ENCODE data around the gene BHLHE23.
"Not testable (repeated sequence)": the region's sequence is repeated elsewhere in the genome, so short reads cannot be mapped to it uniquely, and the experiment has no call there.

Gene BHLHE23

DNA sequence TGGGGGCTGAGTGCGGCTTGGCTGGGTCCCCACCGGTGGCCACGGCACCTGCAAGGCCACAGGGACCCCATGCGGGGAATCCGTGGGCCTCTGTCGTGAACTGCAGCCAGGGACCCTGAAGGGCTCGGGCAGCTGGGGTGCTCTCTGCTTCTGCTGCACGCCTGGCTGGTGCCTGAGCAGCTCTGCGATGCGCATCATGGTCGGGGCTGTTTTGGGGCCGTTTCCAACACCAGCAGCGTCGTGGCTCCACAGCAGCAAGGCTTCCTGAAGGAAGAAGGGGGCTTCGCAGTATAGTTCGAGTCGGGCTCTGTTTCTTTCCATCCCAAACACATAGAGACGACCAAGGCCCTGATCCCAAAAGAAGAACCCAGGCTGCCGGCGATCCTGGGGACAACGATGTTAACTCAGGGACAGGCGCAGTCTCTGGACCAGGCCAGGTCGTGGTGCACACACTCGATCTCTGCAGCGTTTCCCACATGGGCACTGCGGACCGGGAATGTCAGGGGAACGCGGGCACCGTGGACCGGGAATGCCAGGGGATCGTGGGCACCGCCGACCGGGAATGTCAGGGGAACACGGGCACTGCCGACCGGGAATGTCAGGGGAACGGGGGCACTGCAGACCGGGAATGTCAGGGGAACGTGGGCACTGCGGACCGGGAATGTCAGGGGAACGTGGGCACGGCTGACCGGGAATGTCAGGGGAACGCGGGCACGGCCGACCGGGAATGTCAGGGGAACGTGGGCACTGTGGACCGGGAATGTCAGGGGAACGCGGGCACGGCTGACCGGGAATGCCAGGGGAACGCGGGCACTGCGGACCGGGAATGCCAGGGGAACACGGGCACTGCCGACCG is 36.8 kb upstream of the BHLHE23 start:
- DNase-seq (ENCODE audit: low read depth in 1 of 2, low spot score in 1 of 2) = no peak

DNA sequence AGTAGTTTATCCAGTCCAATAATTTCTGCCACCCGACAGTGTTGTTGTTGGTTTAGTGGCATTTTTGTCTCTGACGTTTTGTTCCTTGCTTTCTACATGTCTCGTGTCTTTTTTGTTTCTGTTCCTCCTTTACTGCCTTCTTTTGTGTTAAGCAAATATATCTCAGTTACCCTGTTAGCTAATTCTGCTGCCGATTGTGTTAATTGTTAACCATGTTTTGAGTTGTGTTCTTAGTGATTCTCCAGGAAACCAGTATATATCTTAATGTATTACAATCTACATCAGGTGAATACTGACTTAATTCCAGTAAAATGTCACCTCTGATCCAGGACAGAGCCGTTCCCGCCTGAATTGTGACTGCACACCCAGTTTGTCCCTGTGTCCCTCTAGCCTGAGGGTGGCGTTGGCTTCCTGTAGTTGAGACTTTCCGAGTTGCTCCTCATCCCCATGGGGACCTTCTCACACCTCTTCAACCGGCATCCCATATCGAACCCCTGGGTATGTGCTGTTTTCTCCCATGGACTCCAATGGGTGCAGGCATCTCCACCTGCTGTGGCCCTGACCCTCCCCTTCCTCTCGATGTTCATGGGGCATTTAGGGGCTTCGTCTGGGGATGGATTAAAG is 35.8 kb upstream of the BHLHE23 start:
- no peak for DNase-seq (ENCODE audit: low read depth in 1 of 2, low spot score in 1 of 2)

DNA sequence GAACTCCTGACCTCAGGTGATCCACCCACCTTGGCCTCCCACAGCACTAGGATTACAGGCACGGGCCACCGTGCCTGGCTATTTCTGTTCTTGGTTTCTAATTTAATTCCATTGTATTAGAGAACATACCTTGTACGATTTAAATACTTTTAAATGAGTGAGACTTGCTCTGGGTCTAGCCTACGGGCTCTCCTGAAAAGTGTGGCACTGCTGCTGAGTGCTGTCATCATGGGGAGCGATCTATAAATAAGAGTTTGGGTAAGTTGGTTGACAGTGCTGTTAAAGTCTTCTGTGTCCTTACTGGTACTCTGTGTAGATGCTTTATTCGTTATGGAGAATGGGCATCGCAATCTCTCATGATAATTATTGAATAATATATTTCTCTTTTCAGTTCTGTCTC is 35.0 kb upstream of the BHLHE23 start:
- DNase-seq (ENCODE audit: low read depth in 1 of 2, low spot score in 1 of 2) = no peak

DNA sequence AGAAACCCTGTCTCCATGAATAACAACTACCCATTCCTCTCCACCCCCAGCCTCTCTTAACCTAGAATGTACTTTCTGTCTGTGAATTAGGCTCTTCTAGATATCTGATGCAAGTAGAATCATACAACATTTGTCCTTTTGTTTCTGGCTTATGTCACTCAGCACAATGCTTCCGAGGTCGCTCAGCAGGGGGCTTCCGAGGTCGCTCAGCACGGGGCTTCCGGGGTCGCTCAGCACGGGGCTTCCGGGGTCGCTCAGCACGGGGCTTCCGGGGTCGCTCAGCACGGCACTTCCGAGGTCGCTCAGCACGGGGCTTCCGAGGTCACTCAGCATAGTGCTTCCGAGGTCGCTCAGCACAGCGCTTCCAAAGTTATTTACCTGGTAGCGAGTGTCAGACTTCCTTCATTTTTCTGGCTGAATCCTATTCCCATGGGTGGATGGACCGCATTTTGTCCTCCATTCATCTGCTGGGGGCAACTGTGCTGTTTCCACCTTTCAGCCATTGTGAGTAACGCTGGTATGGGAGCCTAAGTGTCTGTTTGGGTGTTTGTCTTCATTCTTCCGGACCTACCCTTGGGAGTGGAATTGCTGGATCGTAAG is 31.0 kb upstream of the BHLHE23 start:
- DNase-seq (ENCODE audit: low read depth in 1 of 2, low spot score in 1 of 2) = no peak

DNA sequence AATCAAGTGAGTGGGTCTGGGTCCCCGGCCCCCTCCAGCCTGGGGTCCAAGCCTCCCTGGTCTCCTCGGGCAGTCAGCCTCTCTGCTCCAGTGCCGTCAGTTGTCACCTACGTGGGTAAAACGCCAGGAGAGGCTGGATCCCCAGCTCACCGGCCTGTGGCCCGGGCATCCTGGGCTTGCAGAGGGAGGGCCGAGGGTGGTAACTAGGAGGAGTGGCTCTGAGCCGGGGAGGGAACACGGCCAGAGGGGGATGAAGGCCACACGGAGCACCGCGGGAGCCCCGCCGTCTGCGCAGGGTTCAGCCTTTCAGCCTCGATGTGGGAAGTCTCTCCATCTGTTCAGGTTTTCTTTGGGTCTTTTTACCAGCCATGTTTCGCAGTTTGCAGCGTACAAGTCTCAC is 29.5 kb upstream of the BHLHE23 start:
- no peak for DNase-seq (ENCODE audit: low read depth in 1 of 2, low spot score in 1 of 2)

DNA sequence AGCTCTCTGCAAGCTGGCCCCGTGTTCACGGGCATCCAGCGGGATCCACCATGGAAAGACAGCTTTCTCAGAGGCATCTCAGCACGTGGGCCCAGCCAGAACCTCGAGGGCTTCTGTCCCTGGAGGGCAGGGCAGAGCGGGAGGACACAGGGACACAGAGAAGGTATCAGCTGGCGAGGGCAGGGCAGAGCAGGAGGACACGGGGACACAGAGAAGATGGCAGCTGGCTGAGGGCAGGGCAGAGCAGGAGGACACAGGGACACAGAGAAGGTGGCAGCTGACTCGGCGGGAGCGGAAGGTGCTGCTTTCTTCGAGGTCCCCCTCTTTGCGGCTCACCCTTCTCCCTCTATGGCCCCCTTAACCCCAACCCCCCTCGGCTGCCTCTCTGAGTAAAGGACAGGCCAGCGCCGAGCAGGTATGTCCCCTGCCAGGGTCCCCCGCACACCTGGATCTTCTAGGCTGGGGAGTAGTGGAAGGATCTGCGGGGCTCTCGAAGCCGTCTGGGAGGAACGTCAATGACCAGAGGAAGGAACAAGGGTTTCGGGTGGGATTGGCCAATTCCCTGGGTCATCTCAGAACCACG is 28.9 kb upstream of the BHLHE23 start:
- no peak for DNase-seq (ENCODE audit: low read depth in 1 of 2, low spot score in 1 of 2)

DNA sequence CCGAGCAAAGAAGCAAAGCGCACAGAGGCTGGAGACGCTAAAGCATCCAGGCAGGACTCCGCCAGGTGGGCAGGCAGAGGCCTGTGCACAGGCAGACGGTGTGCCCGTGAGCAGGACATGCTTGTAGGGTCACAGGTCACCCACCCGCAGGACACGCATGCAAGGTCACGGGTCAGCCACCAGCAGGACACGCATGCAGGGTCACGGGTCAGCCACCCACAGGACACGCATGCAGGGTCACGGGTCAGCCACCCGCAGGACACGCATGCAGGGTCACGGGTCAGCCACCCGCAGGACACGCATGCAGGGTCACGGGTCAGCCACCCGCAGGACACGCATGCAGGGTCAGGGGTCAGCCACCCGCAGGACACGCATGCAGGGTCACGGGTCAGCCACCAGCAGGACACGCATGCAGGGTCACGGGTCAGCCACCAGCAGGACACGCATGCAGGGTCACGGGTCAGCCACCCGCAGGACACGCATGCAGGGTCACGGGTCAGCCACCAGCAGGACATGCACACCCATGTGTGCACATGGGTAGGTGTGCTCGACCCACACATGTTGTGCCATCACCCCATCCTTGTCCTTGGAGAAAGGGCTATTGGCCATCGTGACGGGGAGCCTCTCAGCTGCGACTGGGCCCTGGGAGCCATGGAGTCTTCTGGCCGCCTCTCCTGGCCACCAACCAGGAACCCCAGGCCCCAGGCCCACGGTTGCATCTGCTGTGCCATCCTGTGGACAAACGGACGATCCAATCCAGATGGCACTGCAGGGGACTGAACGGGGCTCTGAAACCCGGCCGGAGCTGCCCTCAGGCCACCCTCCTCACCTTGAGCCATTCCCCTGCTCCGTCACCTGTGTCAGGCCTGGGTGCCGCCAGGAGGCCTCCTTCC is 28.2 kb upstream of the BHLHE23 start:
- not testable (repeated sequence) for DNase-seq (ENCODE audit: low read depth in 1 of 2, low spot score in 1 of 2)

DNA sequence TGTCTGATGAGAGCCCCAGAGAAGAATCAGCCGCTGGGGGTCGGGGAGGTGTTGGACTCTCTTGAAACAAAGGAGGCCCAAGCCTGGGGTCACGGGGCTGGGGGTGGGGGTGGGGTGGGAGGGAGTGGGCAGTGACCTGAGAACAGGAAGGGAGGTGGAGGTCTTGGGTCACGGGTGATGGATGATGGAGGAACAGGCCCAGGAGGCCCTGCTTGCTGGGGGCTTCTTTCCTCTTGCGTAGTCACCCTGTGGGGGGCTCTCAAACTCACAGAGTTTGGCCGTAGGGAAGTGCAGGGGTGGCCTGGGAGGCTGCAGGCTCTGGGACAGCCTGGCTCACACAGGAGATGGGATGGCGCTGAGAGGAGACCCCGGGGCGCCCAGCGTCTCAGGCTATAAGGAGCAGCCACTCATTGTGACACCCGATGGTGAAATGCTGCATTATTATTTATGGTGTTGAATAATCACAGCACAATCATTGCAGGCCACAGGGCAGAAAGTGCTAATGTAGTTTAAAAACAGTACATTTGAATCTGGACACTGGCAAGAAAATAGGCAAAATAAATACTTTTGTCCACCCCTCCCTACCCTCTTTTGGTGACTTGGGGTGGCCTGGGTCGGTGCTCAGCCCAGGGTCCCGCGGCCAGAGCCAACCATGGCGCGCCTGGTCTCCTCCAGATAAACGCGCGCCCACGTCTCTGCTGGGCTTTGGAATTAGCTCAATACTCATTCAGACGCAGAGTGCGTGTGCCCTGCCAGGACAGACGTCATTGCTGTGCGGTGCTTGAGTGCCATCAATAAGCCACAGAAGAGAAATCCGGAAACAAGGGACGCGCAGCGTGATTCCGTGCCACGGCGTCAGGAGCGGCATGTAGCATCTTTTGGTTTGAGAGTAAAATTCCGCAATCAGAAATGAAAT is 27.3 kb upstream of the BHLHE23 start:
- no peak for DNase-seq (ENCODE audit: low read depth in 1 of 2, low spot score in 1 of 2)

DNA sequence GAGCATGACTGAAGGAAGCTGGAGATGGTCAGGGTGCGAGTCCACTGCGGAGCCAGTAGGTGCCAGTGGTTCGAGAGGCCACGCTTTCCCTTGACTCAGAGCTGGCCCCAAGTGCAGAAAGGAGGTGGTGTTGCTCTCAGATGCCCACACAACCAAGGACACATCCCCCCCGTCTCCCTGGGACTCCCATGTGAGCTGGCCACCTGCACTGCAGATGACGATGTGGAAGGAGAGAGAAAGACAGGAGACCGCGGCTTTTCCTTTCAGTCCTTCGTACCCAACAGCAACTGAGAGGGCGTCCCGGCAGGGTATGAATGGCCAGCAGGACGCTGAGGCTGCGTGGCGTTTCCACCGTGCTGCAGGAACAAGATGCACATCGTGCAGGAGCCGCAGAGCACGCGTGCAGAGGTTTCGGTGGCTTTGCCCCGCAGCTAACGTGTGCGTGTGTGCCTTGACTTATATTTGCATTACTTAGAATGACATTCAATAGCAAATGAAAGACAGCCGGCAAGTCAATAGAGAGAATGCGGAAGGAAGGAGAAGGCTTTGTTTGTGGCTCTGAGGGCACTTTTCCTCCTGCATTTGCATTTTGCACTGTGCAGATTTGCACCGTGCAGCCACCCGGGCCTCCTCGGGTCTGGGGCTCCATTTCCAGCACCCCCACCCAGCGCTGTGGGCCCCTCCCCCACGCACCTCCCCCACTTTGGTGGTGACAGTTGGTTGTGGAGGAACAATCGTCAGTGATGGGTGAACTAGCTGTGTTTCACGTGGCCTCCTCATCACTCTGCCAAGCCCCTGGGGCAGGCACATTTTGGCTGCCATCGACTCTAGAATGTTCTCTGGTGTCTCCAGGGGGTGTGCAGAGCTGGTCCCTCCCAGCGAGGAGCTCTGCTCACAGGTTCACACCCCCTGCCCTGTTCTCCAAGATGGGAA is 26.4 kb upstream of the BHLHE23 start:
- no peak for DNase-seq (ENCODE audit: low read depth in 1 of 2, low spot score in 1 of 2)

DNA sequence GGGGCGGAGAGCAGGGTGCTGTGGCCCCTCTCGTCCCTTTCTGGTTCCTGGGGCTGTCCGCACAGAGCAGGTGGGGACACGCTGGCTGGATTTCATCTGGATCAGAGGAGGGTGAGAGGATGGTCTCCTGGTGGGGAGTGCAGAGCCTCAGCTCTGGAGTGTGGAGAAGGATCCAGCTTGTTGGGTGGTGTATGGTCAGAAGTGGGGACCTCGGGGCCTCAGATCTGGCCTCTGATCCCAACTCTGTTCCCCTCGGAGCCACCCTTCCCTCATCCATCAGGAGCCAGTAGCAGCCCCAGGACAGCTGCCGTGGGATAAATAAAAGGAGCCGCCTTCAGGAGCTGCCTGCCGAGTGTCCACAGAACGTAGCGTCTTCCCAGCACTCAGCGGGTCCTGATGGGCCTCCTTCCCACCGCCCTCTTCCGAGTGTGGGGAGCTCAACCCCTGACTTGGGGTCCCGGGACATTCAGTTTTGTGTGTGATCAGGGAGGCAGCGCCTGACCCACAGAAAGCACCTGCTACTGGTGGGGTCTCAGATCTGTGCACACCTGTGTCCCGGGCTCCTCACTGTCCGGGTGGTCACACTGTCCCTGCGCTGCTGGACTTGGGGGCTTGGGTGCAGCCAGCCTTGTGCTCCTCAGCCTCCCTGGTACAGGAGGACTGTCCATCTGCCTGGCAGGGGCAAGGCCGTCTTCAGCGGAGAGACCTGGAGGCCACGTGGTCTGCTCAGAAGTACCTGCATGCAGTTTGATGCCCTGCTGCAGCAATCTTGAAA is 25.4 kb upstream of the BHLHE23 start:
- no peak for DNase-seq (ENCODE audit: low read depth in 1 of 2, low spot score in 1 of 2)

DNA sequence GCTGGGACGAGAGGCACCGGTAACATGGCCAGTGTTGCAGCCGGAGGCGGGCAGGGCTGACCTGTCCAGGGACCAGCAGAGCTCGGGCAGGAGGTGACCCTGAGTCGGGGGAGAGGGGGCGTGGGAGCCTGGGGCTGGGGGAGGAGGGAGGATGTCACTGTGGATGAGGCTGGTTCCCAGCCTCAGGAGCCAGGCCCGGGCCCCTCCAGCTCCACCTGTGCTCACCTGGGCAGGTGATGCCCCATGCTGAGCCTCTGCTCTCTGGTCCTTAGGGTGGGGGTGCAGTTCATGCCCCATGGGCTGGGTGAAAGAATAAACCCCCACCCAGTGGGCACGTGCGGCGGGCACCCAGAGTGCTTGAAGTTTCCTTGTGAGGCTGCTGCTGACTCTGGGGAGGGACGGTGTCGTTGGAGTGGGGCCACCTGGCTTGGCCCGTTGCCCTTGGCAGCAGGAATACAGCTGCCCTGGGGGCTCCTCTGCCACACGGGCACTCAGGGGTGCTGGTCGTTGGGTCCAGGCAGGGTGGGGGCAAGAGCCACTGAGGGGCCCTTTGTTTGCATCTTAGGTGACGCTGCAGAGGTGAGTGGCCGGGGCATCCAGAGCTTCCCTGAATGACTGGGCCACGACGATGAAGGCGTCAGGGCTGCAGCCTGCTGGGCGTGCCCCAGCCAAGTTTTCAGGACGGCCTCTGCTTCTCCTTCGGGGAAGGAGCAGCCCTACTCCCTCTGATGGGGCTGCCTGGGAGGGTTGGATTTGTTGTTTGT is 24.7 kb upstream of the BHLHE23 start:
- no peak for DNase-seq (ENCODE audit: low read depth in 1 of 2, low spot score in 1 of 2)

DNA sequence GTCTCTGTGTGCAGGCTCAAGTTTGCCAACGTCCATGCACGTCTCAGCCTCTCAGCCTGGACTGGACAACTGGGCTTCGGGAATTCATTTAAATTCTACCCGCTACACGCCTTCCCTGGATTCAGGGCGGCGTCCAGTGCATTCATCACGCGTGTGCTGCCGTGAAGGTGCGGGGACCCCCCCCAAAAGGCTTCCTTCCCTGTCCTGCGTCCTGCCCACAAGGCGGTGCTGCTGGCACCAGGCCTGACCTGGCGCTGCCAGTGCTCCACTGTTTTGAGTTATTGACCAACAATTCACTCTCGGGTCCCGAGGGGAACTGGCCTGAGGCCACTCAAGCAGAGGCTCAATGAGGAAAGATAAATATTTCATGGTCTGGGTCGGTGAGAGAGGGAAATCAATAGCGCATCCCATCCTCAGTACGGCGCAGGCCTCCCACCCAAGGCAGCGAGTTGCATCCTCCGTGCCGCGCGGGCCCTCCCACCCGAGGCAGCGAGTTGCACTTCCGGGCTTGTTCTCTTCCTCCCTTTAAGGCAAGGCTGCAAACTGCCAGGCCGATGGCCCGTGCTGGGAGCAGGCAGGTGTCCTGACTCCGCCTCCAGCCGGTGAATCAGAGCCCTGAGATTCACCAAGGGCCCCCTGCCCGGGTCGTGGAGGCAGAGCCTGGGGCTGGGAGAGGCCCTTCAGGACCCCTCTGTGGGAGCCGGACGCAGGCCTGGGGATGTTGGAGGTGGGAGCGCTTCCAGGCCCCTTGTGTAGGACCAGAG is 22.8 kb upstream of the BHLHE23 start:
- DNase-seq (ENCODE audit: low read depth in 1 of 2, low spot score in 1 of 2) = no peak

DNA sequence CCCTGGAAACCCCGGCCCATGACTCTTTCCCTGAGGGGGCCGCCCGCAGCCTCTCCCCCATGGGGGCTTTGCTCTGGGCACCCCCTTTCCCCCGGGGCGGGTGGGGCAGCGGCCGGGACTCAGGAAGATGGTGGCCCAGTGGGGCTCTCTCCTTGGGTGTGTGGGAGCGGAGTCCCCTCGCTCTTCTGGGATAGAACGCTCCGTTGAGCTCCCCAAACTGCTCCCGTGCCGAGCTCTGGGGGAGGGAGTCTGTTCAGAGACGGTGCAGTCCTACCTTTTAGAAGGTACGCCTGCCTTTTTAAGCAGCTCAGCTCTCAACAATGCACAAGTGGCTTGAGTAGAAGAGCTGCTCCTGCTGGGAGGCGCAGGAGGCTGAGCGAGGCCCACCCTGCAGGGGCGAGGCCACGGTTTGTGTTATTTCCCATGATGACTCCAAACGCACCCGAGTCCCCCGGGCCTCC is 21.7 kb upstream of the BHLHE23 start:
- DNase-seq (ENCODE audit: low read depth in 1 of 2, low spot score in 1 of 2) = no peak

DNA sequence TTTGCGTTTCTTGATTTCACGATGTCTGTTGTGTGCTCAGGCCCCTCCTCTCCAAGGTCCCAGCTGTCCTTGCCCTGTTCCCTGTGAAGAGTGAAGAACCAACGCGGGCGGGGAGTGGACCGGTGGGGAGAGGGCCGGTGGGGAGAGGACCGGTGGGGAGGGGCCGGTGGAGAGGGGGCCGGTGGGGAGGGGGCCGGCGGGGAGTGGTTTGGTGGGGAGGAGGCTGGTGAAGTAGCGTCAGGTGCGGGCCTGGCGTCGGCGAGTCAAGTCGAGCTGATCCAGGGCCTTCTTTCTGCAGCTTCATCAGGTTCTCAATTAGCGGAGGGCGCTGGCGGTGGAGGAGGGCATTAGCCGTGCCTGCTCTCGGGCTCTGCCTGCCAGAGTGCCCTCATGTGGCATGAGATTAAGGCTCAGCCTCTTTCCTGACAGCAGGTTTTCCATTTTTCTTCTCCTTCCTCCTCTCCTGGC is 21.2 kb upstream of the BHLHE23 start:
- no peak for DNase-seq (ENCODE audit: low read depth in 1 of 2, low spot score in 1 of 2)

DNA sequence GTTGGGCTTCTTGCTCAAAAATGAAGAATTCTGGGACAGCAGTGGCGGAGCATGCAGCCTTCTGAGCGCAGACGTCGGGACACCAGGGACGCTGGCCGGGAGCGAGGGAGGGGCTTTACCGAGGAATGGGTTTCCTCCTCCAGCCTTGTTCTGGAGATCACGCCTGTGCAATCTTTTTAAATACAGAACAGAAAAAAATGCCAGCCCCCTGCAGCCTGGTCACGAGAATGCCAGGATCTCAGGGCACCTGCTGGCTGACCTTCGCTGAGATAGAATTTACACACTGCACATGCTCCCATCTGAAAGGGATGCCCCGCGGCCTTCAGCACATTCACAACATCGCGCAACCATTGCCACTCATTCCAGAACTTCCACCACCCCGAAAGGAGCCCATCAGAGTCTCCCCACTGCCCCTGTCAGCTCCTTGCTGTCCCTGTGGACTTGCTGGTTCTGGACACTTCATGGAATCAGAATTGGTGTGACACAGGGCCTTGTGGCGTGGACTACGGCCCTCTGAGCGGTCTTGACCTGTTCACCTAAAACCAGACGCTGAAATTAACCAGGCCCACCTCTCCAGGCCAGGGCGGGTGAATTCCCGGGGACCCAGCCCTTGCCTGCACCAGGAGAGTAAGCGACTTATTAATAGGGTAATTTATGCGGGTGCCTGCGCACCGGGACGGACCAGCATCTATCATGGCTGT is 20.6 kb upstream of the BHLHE23 start:
- no peak for DNase-seq (ENCODE audit: low read depth in 1 of 2, low spot score in 1 of 2)

All from stimulated activated CD4-positive, alpha-beta T cell treated with anti-CD3 and anti-CD28 coated beads, Interleukin-15, amount 100 ng/mL, for 1 hour (primary cell).